HG03520 (cell line): ENCODE results near the gene DCXR.

Experiments used
- ATAC-seq: cut with Tn5 transposase; IDR thresholded peaks from one replicate; pipeline ENCODE4 v1.9.1; 2021; ENCODE audit warnings: mild to moderate bottlenecking, moderate library complexity; ENCODE audit not compliant: unreplicated experiment

The DCXR gene

DNA sequence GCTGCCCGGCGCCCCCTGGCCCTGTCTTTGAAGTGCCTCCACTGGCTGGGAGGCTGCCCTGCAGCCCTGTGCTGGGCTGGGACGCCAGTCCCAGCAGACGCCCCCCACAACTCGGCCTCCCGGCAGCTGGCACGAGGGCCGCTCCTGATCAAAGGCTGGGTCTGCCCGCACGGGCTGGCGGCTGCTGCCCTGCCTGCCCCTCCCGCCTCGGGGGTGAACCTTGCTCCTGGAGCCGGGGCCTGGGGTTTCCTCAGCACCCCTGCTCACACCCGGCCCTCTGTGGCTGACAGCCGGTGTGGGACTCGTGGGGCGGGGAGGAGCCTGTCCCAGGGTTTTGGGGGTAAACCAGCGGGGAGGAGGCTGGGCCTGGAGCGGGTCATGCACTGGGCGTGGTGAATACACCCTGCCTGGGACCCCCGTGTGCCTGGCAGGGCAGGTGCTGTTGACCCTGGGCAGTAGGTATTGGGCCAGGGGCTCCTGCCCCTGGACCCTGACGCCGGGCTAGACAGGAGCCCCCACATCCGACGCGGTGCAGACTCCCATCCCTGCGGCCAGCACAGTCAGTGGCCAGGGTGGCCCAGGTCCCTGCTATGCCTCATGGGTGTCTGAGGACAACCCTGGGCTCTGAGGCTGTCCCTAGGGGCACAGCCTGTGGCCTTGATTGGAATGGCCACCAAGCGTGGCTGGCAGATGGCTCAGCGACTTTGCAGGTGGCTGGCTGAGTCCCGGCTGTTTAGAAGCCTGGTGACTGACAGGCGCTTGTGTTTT lies 36.5 kb downstream of the DCXR start:
- no peak for ATAC-seq

- no peak for ATAC-seq
Measured at GRCh38 chr17:81999976-82000802, 37.3 kb downstream of the DCXR start.

- ATAC-seq: no peak
Measured at GRCh38 chr17:81999587-81999975, 37.9 kb downstream of the DCXR start.

DNA sequence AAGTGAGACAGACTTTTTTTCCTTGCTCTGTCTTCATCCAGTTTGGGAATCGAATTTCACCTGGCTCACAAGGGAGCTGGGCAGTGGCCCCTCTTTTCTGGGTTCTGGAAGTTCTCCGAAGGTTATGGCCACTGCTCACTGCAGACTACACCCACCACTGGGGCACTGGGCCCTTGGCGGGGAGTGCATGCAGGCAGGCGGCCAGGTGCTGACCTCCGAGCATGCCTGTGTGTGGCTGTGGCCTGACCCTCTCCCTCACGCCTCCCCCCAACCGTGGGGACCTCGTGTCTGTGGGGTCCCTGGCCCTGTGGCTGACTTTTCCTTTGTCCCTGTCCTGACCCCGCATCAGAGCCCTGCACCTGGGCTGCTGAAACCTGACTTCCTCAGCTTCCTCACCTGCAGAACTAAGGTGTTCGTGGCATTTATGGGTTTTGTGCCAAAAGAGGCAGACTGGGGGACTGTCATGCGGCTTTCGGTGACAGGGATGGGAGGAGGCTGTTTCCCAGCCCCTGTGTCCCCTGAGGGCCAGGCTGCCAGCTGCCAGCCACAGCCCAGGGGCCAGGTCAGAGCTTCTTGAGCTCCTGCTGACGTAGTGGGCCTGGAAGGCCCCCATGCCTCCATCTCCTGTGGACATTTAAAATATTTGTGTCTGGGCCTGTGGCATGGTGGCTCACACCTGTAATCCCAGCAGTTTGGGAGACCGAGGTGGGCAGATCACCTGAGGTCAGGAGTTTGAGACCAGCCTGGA lies 38.6 kb downstream of the DCXR start:
- no peak for ATAC-seq

DNA sequence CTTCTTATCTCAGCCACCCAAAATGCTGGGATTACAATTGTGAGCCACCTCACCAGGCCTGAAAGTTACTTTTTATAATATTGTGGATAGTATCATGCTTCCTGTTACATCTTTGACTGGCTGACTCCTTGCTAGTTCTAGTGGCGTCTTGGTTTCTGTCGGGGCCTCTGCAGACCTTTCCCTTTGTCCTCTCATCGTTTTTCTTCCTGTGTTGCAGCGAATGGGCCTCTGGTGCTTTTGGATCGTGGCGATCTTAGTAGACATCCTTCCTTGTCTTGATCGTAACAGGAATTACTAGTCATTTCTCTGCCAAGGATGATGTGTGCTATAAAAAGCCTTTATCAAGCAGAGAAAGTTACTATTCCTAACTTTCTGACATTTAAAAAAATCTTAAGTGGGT lies 39.3 kb downstream of the DCXR start:
- ATAC-seq: no peak

- ATAC-seq: no peak
Measured at GRCh38 chr17:81996757-81997441, 40.6 kb downstream of the DCXR start.

DNA sequence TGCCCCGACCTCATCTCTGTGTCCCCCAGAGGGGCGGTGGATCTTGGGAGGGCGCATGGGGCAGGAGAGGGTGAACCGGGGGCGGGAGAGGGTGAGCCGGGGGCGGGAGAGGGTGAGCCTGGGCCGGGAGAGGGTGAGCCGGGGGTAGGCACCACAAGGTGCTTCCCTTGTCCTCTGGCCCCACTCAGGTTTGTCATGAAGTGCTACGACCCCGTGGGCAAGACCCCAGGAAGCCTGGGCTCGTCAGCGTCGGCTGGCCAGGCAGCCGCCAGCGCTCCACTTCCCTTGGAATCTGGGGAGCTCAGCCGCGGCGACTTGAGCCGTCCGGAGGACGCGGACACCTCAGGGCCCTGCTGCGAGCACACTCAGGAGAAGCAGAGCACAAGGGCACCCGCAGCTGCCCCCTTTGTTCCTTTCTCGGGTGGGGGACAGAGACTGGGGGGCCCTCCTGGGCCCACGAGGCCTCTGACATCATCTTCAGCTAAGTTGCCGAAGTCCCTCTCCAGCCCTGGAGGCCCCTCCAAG lies 41.2 kb downstream of the DCXR start:
- ATAC-seq: no peak

GRCh38 chr17:81995463-81996231 lies 41.9 kb downstream of the DCXR start:
- ATAC-seq: no peak

- no peak for ATAC-seq
Measured at GRCh38 chr17:81994593-81995462, 42.7 kb downstream of the DCXR start.

GRCh38 chr17:81993729-81994592 lies 43.5 kb downstream of the DCXR start:
- ATAC-seq: no peak

DNA sequence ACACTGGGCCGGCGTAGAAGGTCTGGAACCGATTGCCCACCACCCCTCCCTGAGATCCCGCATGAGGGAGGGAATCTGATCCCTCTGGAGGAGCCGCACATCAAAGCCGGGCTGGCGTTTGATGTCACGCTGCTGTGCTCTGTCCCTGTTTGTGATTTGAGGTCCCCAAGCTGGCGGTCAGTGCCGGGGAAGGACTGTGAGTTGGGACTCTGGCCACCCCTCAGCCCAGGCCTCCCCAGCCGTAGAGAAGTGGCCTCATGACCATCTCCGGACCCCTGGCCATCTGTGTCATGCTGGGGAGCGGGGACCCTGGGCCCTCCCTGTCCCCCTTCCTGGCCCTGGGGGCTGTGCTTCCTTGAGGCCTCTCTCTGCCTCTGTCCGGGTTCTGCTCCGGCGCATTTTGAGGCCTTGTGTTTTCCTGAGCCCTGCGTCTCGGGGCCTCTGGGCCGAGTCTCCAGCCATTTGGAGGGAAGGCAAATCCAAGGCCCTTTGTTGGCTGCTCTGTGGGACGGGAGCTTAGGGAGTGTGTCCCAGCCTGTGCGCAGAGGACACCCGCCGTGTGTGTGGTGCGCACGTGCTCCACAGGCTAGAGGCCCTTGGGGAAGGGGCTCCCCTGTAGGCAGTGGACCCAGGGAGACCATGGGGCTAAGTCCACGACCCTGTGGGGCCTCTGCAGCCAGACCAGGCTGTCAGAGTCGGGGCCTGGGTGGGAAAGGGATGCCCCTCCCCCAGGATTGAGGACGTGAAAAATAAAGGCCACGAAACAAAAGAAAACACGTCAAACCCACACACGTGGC lies 45.0 kb downstream of the DCXR start:
- no peak for ATAC-seq

GRCh38 chr17:81991684-81992305 lies 45.7 kb downstream of the DCXR start:
- no peak for ATAC-seq

DNA sequence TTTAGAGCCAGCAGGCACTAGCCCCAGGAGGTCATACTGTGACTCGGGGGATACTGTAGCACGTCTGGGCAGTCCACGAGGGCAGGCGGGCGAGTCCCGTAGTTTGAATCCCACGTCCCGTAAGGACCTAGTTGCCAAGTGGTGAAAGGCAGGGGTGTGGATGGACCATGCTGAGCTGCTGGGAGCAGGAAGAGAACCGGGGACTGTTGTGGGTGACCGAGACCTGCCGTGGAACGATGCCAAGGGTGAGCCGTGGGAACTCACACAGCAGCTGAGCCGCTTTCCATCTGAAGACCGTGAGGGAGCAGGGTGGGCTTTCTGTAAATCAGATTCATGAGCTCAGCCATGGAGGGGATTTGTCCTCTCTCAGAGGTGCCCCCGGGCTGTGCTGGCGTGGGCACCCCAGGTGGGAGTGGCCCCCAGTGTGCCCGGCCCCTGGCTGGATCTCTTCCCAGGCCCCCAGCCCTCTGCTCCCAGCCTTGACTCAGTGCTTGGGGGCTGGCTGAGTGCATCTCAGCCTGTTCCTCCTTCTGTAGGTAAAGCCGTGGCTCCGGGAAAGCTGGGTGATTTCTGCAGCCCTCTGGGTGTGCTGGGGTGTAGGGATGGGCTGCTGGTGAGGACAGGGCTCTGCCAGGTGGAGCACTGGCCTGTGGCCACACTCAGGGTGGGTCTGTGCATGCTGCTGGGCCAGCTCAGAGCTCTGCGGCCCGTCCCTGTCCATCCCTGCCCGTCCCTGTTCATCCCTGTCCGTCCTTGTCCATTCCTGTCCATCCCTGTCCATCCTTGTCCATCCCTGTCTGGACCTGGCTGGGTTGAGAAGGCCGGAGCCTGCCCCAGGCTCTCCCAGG lies 46.4 kb downstream of the DCXR start:
- ATAC-seq: no peak

- ATAC-seq: no peak
Measured at GRCh38 chr17:81987161-81987770, 50.2 kb downstream of the DCXR start.

- no peak for ATAC-seq
Measured at GRCh38 chr17:81986606-81987005, 50.9 kb downstream of the DCXR start.
